HG03025 (cell line): ENCODE results near the gene GAS2.
A peak's percentile ranks its signal among the peaks of the same experiment; 100 is the strongest.

Experiments used
- ATAC-seq: cut with Tn5 transposase; IDR thresholded peaks from one replicate; pipeline ENCODE4 v1.9.1; 2021; ENCODE audit warnings: mild to moderate bottlenecking, moderate library complexity; ENCODE audit not compliant: unreplicated experiment, low FRiP score

Gene GAS2

DNA sequence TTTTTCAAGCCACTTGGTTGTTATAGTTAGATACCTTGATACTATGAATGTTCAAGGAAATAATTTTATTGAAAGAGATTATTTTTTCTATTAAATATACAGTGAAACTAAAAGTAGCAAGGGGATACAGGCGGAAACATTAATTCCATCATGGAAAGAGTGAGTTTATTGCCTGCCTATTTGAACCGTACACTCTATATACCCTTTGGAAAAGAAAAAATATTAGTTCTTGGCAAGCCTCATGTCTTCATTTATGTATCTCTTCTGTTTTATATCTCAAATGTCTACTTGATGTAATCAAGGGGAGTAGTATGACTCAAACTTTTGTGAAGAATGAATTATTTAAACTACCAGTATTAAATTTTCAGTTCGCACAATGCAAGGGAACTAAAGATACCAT lies 54.0 kb downstream of the GAS2 start:
- no peak for ATAC-seq

DNA sequence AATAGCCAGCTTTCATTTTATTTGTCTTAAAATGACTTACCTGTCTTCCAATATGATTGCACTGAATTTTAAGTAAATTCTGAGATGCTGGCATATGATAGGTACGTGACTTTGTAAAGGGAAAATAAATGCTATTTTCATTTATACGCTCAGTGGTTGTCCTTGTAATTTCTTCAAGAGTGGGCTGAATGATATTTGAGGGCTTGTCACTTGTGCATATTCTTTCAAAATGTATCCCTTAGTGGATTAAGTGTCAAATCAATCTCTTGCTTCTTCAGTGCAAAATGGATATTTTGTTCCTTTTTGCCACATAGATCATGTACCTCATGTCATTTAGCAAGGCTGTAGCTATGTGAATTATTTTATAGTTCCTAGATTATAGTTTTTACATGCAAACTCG lies 56.9 kb downstream of the GAS2 start:
- no peak for ATAC-seq

DNA sequence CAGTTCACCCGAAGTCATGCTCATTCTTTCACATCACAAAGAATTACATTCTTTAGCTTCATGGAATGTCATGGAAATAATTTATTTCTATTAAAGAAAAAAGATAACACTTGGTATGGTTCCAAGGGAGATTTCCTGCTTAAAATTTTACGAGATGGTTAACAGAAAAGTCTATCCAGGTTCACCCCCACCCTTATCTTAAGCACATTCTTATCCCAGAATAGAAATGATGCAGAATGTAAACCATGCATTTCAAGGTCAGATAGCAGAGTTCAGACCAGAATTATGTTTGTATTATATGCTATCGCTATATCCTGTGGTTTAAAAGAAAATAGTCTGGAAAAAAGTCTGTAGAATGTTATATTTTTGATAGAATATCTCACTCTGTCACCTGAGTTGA lies 58.7 kb downstream of the GAS2 start:
- ATAC-seq: no peak

DNA sequence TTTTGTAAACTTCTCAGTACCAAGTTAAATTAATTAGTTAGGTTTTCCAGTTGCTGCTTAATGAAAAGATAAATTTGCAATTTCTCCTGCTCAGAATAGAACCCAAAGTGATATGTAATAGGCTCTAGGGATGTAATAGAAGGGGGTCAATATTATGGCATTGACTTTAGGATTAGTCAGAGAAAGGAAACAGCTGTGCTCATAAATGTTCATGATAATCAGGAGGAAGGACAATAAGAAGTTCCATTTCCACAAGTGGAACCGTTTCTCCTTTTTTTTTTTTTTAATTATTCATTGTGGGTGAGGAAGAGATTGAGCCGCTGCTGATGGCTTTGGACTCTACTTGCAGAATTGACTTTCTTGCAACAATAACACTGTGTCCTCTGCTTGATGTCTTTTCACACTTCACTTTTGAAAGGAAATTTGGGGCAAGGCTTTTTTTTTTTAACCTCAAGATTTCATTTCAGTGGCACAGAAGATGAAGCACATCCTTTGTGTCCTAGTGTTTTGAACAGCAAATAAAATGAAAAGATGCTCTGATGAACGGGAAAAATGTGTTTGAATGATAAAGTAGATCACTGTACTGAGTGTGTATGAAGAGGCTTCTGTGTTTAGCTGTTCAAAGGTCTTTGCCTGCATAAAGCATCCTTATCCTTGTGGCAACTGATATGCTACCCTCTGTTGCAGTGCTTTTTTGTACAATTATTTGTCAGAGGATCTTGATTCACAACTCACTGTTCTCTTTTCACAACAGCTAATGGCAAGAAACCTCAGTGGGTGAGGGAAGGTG lies 62.4 kb downstream of the GAS2 start:
- no peak for ATAC-seq

DNA sequence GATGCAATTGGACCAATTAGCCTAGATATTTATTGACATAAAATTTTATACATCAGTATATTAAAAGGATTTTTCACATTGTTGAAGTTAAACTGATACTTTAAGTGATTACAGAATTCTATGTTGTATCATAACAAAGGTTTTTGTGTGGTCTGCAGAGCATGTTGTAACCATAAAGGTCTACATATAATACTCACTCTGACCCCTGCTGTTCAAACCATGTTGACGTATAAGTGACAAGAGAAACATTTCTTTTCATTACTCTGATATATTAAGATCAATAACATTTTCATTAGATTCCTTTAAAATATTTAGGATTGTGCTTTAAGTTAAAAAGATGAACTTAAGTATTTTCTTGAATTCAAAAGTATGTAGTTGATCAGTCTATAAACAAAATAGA lies 63.9 kb downstream of the GAS2 start:
- ATAC-seq: no peak

DNA sequence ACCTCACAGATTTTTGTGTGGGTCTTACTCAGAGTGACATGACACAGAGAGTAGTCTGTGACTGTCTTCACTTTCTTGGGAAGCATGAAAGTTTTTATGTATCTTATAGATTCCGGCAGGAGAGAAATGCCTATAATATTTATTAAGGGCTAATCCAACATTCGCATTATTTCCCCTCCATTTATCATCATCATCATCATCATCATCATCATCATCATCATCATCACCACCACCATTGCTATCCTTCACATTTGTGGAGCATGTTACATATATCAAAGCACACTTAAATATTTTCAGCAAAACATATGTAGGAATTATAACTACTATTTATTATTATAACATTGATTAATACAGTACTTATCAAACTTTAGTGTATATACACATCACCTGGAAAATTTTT lies 66.2 kb downstream of the GAS2 start:
- ATAC-seq: no peak

DNA sequence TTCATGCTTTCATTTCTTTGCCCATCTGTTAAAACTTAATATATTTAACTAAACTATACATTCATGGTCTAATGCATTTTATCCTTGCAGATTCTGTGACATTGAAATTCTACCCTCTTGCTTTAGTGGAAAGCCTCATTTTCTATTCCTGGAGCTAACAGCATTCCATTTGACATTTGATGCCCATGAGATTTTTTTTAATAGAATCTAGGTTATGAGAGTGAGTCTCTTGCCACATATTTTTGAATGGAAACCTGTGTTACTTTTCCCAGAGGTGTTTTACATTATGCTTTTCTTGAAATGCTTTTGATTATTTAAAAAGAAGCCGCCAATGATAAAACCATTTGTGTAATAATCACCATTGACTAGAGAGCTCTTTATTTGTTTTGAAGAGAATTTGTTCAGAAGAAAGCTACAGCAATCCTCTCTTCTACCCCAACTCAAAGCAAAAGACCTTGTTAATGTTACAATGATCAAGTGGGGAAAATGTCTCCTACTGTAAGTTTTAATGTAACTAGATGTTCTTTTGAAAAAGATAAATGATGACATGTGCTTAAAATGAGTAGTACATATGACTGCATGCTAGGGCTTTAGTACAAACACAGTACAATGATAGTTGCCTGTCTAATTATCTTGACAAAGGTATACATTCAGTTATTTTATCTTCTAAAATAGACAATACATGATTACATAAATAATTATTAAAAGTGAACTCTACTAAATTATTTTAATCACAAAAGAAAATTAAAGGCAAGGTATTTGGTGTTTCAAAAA lies 67.3 kb downstream of the GAS2 start:
- ATAC-seq: no peak

DNA sequence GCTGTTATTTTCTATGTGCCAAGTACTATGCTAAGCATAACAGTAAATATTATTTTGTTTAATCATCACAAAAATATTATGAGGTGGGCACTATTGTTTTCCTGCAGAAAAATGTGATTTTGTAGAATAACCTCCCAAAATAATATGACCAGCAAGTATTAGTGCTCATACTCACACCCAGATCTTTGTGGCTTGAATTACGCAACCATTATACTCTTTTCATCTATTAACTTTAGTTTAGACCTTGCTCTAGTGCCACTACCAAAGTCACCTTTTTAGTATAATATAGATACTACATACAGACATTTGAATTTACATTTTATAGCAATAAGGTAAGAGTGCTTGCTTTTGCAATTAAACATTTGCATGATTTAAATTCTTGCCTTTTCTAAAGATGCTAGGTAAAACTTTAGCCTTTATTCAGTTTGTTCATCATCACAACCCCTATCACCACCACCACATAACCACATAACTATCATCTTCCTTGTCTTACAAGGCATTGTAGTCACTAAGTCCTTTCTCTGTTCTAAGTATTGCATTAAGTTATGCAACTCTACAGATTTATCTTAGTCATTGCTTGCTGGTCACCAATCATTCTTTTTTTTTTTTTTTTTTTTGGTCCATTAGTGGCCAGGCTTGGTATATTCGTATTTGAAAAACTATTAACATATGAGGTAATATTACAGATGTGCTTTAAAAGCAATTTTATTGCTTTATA lies 68.4 kb downstream of the GAS2 start:
- no peak for ATAC-seq

DNA sequence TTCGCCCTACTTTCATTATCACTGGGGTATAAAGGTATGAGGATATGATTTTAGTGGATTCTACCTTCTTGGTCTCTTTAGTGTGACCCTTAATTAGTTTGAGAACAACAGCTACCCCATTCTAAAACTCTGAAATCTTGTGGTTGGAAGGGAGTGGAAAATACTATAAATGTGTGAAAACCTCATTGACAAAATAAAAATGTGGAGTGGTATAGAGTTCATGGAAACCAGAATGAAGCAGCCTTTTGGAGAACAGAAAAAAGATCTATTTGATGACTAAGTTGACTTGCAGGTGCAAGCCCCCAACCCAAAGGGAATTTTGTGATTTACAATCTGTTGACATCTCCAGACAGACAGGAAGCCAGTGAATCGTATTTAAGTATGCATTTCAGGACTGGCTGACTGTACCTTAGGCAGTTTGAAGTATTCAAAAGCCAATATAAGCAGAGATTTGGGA lies 75.8 kb downstream of the GAS2 start:
- ATAC-seq: no peak

DNA sequence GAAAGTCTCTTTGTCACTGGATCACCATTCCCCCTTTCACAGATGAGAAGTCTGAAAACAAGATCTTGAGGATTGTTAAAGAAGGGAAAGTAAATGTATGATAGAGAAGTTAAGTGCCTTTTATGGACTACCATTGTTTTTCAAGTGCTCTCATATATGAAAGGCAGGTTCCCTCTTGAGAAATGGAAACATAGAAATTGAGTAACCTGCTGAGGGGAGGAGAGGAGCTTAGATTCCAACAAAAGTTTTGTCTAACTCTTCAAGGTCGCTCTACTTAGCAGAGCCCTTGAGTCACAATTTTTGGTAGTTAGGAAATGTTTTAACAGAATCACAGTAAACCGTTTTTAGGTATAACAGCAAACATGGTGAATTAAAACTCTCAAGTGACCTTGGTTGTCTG lies 83.1 kb downstream of the GAS2 start:
- ATAC-seq: no peak

DNA sequence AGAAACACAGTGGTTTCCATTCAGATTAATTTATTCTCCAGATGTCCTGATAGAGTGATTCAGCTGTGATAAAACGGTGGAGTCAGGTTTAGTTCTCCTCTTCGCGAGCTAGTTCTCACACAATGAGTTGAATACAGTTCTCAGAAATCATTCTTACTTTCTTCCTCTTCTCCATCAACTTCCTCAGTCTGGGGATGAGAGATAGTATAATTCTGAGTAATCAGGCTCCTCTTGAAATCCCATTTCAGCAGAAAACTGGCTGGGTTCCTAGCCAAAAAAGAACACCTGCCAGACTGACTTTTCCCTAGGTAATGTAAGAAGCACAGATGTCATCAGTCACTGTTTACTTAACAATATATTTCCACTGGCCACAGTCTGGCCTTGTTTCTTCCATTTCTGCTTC lies 86.5 kb downstream of the GAS2 start:
- no peak for ATAC-seq

DNA sequence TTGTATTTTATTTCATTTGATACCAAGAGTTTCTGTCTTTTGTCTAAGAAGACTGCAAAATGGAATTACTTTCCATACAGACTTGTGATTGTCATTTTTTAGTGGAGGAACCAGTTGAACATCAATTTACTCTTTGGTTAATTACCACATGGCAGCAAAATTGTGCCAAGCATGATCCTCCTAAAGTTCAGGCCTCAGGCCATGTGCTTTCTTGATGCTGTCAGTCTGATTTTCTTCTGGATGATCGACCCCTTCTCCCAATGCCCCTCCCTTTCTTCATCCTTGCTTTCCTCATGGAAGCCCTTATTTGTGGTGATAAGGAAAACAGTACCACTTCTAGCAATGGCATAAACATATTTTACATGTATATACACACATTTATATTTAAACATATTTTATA lies 87.0 kb downstream of the GAS2 start:
- ATAC-seq: no peak

DNA sequence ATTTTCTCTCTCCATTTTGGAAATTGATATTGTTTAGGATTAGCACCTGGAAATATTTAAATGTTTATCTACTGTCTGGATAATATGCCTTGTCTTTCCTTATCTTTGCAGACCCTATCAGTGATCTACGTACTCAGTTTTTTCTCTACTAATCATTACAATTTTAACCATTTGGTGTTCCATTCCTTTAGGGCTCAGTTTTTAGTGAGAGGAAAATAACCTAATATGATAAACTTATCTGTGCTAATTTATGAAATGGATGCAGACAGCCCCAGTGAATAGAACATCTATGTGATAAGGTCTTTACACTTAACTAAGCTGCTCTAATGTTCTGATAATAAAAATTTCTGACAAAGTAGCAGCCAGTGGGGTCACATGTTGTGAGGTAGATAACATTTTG lies 94.7 kb downstream of the GAS2 start:
- no peak for ATAC-seq

DNA sequence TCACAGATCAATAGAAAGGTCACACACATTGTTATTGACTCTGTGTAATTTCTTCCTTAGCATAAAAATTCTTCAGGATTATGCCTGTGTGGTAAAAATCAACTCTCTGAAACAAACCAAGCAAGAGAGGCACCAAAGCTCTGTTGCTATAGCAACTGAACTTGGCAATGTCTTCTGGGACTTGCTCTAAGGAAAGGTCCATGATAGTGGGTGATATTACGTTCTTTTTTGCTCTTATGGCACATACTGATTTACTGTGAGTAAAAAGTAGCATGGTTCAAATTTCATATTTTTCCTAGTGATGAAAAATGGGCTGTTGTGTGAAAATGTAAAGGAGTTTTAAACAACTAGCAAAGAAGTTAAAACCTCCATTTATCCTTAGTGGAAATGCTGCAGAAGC lies 96.8 kb downstream of the GAS2 start:
- no peak for ATAC-seq

DNA sequence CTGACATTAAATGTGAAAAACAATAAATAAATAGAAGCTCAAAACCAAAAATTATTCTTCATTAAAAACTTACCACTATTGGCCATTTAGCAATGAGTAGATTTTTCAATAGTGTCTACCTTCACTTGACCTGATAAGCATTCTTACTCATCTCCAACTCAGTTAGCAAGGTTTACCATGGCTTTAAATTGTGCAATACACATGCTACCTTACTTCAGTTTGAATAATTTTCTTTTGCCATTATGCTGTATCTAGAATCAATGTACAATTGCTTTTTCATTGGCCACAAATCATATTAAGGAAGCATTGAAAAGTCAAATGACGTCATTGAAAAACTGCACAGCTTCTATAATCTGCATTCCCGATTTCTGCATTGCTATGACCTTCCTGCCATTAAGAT lies 98.3 kb downstream of the GAS2 start:
- no peak for ATAC-seq

DNA sequence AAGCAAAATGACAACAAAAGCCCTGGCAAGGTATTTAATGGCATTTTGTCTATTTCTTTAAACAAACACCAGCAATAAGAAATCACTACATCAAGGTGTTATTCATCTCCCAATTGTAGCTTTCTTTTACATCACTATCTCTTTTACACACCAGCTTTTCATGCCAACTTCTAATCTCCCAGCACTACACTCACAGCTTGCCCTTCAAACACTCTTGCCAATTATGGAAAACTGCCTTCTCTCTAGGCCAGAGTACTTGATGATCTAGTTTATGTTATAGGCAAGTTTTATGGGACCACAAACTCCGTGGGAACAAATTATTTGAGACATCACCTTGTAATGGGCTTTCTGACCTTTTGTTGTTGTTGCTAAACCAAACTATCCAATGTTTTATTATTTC lies 101.9 kb downstream of the GAS2 start:
- ATAC-seq: no peak

DNA sequence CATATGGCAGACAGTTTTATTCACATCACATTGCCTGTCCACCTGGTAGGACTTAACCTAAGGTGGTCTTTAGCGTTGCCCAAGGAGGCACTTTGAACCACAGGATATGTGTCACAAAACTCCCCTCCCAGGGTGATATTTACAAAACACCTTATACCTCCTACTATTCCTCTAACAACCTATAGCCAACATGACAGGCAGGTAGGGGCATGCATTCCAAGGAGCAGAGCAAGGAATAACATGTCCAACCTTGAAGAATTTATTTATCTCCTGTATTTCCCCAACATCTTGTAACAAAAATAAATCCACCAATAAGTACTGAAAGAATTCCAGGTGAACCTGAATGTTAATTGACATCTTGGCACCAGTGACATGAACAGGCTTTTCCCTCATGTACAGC lies 102.7 kb downstream of the GAS2 start:
- no peak for ATAC-seq

DNA sequence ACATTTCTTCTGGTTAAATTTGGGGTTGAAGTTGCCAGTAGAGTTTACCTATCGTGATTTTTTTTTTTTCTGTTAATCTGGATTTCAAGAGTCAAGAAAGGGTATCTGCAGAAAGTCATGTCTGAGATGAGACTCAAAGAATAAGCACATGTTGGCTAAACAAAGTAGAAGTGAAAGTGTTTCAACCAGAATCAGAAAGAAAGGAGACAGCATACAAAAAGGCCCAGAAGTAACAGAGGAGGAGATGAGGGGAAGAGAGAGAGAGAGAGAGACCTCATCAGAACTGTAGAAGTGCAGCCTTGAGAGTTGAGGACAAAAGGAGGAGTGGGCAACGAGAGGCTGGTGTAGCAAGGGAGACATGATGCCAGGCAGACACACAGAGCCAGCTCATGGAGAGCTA lies 108.3 kb downstream of the GAS2 start:
- peak; percentile 71 for ATAC-seq

DNA sequence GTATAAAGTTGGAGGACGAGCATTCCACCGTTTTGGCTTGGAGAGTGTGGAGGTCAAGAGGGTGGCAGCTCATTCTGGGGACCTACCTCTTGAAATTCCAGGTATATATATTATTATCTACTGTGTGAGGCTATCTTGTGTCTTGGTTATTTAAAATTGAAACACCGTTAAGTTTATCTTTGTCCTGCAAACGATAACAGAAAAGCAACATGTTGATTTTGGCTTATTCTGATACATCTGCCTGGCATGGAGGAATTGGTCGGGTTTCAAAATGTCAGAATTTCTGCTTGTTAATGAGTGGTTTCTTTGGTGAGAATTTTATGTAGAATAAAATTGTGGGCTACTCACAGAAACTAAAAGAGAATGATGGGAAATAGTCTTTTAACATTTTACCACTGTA lies 108.8 kb downstream of the GAS2 start:
- ATAC-seq: peak; percentile 9

DNA sequence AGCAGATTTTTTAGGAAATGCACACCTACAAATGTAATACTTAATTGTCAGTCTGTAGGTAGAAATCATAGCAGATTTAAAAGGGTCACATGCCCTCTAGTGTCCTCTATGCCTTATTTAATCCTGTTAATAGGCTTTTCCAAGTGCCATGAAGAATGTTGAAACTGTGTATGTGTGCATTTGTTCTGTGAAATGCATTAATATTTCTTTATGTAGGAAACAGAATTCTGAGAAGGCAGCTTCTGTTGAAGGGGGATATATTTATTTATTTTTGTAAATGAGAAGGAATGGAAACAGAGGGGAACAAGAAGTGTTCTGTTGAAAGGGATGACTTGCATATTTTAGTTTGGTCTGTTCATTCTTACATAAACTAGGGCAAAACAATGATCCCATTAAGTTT lies 112.2 kb downstream of the GAS2 start:
- no peak for ATAC-seq

DNA sequence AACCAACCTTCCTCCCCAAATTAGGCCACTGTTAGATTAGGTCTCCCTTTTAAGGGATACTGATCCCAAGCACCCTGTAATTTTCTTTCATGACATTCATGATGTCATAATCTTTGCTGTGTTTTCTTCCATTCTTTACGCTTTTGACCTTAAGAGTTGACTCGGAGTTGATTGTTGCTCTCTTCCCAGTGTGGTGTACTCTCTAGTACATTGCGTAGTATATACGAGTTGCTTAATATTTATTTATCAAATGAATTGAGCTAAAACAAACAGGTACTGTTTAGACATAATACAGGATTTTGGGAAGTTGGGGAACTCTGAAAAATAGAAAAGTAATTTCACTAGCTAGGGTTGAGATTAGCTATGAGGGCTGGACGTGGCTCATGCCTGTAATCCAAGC lies 113.4 kb downstream of the GAS2 start:
- ATAC-seq: no peak
